ENCODE results near the gene RILPL1.
"Not testable (repeated sequence)": the region's sequence is repeated elsewhere in the genome, so short reads cannot be mapped to it uniquely, and the experiment has no call there.

Gene RILPL1

GRCh38 chr12:123530668-123531067 lies 2.9 kb downstream of the RILPL1 start:
- DNase-seq (ENCODE audit: low spot score): no peak

GRCh38 chr12:123529686-123530085 lies 3.8 kb downstream of the RILPL1 start:
- DNase-seq (ENCODE audit: low spot score): no peak

GRCh38 chr12:123528858-123529257 lies 4.7 kb downstream of the RILPL1 start:
- DNase-seq (ENCODE audit: low spot score): no peak

- no peak for DNase-seq (ENCODE audit: low spot score)
Measured at GRCh38 chr12:123526542-123527080, 6.9 kb downstream of the RILPL1 start.

- no peak for DNase-seq (ENCODE audit: low spot score)
Measured at GRCh38 chr12:123524378-123524777, 9.1 kb downstream of the RILPL1 start.

- no peak for DNase-seq (ENCODE audit: low spot score)
Measured at GRCh38 chr12:123523518-123523917, 10.0 kb downstream of the RILPL1 start.

DNA sequence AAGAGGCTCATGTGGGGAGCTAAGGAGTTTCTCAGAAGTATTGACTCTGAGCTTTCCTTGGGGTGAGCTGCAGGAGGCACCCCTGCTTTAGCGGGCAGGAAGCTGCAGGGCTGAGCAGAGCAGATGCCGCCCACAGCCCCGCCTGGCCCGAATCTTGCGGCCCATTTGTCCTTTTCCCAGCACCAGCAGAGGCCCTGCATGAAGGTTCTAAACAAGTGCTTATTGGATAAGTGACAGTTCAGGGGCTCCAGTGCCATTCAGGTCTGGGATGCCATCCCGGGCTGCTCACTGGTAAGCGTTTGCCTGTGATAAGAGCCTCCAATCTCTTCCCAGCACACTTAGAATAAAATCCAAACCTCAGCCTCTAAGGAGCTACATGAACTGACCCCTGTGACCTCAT lies 11.4 kb downstream of the RILPL1 start:
- DNase-seq (ENCODE audit: low spot score): no peak

GRCh38 chr12:123520567-123521474 lies 12.7 kb downstream of the RILPL1 start:
- no peak for DNase-seq (ENCODE audit: low spot score)

- DNase-seq (ENCODE audit: low spot score): no peak
Measured at GRCh38 chr12:123519141-123520001, 14.1 kb downstream of the RILPL1 start.

DNA sequence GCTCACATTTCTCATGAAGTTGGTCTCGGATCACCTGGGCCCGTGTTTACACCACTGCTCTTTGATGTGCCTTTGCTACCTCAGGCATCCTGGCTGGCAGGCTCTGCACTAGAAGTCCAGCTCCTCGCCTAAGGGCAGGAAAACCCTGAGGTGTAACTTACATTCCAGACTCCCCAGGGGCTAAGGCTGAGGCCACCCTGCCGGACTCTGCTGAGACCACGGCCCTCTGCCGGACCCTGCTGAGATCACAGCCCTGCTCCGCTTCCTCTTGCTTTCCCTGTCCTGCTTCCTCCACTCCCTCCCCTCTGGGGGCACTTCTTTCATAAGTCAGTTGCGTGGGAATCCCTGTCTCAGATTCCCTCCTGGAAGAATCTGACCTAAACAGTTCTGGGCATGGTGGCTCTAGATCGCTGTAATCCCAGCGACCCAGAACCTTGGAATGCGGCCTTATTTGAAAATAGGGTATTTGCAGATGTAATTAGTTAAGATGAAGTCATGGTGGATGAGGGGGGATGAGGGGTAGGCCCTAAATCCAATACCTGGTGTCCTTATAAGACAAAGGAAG lies 17.2 kb downstream of the RILPL1 start:
- no peak for DNase-seq (ENCODE audit: low spot score)

DNA sequence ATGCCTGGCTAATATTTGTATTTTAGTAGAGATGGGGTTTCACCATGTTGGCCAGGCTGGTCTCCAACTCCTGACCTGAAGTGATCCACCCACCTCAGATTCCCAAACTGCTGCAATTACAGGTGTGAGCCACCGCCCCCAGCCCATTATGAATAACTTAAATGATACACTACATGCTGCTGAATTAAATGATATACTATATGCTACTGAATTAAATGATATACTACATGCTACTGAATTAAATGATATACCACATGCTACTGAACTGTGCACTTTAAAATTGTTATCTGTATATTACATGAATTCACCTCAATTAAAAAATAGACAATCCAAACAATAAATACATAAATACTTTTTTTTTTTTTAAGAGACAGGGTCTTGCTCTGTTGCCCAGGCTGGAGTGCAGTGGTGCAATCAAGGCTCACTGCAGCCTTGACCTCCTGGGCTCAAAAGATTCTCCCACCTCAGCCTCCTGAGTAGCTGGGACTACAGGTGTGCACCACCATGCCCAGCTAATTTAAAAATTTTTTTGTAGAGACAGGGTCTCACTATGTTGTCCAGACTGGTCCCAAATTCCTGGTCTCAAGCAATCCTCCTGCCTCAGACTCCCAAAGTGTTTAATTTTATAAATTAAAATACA lies 18.8 kb downstream of the RILPL1 start:
- DNase-seq (ENCODE audit: low spot score): not testable (repeated sequence)

- no peak for DNase-seq (ENCODE audit: low spot score)
Measured at GRCh38 chr12:123513805-123514204, 19.7 kb downstream of the RILPL1 start.

DNA sequence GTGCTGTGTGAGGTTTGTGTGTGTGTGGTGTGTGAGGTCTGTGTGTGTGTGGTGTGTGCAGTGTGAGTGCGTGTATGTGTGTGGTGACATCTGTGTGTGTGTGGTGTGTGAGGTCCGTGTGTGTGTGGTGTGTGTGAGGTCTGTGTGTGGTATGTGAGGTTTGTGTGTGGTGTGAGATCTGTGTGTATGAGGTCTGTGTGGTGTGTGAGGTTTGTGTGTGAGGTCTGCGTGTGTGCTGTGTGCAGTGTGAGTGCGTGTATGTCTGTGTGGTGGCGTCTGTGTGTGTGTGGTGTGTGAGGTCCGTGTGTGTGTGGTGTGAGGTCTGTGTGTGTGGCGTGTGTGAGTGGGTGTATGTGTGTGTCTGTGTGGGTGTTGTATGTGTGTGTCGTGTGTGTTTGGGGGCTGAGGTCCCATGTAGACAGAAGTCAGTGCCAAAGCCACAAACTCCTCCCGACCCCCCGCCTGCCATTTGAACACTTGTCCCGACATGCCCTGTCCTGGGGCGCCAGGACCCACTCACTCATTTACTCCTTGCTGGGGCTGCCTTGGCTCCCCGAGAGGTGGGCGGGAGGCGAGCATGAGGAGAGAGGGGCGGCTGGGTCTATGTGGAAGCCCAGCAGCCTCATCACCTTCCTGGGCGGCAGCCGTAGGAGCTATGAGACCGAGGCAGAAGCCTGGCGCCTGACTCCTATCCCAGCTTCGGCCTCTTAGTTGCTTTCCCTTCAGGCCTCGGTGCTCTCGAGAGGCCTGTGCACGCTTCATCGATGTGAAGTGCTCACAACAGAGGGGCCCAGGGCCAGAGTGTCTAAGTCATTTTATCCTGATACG lies 20.5 kb downstream of the RILPL1 start:
- no peak for DNase-seq (ENCODE audit: low spot score)

DNA sequence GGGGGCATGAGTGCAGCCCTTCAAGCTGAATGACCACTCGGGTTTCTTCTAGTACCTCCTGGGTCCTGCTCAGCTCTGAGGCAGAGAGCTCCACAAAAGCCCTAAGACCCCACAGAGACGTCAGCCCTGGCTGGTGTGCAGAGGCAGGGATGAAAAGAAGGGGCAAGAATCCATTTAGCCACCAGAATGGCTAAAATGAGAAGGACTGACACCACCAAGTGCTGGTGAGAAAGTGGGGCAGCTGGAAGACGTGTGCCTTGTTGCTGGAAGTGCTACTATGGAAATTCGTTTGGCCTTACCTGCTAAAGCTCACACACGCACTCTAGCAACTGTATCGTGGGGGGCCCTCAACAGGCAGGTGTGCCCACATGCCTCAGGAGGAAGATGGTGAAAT lies 26.7 kb downstream of the RILPL1 start:
- DNase-seq (ENCODE audit: low spot score): no peak

GRCh38 chr12:123506059-123506842 lies 27.3 kb downstream of the RILPL1 start:
- no peak for DNase-seq (ENCODE audit: low spot score)

DNA sequence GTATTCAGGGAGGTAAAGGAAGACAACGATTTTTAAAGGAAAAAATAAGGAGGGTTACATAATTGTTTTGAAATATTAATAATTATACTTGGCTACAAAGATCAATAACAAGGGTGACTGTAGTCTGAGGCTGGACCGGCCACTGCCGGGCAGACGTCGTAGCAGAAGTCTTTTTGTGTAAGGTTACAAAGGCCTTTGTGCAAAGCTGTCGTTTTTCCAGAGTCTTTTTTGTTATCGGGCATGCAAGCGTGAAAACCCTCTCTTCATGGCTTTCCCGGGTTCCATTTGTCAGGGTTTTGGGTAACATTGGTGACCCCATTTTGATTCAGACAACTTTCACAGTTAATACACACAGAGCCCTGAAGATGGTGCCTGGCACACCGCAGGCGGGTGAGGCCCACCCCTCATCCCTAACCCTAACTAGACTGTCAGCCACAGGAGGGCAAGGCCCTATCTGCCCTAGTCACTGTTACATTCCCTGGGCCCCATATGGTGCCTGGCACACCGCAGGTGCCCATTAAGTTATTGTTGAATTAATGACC lies 31.3 kb downstream of the RILPL1 start:
- no peak for DNase-seq (ENCODE audit: low spot score)

GRCh38 chr12:123499332-123499731 lies 34.2 kb downstream of the RILPL1 start:
- no peak for DNase-seq (ENCODE audit: low spot score)

DNA sequence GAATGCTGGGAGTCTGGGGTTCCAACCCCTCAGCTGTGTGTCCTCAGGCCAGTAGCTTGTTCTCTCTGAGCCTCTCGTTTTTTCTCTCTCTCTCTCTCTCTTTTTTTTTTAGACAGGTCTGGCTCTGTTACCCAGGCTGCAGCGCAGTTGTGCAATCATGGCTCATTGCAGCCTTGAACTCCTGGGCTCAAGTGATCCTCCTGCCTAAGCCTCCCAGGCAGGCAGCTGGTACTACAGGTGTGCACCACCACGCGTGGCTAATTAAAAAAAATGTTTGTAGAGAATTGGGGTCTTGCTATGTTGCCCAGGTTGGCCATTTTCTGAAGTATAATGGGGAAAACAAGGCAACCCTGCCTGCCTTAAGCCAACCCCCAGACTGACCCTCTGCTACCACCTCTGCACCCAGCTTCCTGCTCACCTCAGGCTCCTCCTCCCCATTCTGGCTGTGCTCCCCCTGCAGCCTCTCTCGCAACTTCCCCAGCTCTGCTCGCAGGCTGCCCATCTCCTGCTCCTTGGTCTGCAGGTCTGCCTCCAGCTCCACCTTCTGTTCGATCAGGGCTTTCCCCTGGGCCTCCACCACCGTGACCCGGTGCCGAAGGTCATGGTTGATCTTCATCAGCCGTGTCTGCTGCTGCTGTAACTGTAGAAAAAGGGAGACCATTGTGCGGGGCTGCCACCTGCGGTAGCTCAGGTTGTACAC lies 35.2 kb downstream of the RILPL1 start:
- DNase-seq (ENCODE audit: low spot score): no peak

DNA sequence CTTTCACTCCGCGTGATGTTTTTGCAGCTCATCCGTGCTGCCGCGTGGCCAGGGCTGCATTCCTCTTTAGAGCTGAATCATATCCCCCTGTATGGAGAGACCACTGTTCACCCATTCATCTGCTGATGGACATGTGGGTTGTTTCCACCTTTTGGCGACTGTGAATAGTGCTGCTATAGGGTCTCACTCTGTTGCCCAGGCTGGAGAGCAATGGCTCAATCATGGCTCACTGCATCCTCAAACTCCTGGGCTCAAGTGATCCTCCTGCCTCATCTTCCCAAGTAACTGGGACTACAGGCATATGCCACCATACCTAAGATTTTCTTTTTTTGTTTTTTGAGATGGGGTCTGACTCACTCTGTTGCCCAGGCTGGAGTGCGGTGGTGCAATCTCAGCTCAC lies 36.5 kb downstream of the RILPL1 start:
- DNase-seq (ENCODE audit: low spot score): no peak
